WI38 (cell line): ENCODE data around the gene PTPN11.
"Not testable (repeated sequence)": the region's sequence is repeated elsewhere in the genome, so short reads cannot be mapped to it uniquely, and the experiment has no call there.

Experiments used
- H3K4me3 ChIP-seq: 2 replicates; pipeline ENCODE4 v1.5.1; 2011; ENCODE audit warnings: low read depth, mild to moderate bottlenecking, control low read depth, low read length
- TF ChIP-seq, protein P1 (sequence below): IDR thresholded peaks from 2 replicates; pipeline ENCODE4 v1.5.1; 2012; ENCODE audit warnings: low read depth, mild to moderate bottlenecking, control low read depth, low read length

The PTPN11 gene

GRCh38 chr12:112443916-112444315 lies 25.2 kb downstream of the PTPN11 start:
- TF ChIP-seq, protein P1, sequence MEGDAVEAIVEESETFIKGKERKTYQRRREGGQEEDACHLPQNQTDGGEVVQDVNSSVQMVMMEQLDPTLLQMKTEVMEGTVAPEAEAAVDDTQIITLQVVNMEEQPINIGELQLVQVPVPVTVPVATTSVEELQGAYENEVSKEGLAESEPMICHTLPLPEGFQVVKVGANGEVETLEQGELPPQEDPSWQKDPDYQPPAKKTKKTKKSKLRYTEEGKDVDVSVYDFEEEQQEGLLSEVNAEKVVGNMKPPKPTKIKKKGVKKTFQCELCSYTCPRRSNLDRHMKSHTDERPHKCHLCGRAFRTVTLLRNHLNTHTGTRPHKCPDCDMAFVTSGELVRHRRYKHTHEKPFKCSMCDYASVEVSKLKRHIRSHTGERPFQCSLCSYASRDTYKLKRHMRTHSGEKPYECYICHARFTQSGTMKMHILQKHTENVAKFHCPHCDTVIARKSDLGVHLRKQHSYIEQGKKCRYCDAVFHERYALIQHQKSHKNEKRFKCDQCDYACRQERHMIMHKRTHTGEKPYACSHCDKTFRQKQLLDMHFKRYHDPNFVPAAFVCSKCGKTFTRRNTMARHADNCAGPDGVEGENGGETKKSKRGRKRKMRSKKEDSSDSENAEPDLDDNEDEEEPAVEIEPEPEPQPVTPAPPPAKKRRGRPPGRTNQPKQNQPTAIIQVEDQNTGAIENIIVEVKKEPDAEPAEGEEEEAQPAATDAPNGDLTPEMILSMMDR = no peak

GRCh38 chr12:112446008-112446725 lies 27.4 kb downstream of the PTPN11 start:
- TF ChIP-seq, protein P1 = no peak
- H3K4me3 ChIP-seq = no peak overlapping the region

More at GRCh38 chr12:112443916-112444315, 25.2 kb downstream of the PTPN11 start:
- no peak overlapping the region for H3K4me3 ChIP-seq

- TF ChIP-seq, protein P1 = no peak
- no peak overlapping the region for H3K4me3 ChIP-seq
These were observed 28.4 kb downstream of the PTPN11 start for GRCh38 chr12:112447106-112447505.

GRCh38 chr12:112448165-112448564 lies 29.4 kb downstream of the PTPN11 start:
- not testable (repeated sequence) for H3K4me3 ChIP-seq

DNA sequence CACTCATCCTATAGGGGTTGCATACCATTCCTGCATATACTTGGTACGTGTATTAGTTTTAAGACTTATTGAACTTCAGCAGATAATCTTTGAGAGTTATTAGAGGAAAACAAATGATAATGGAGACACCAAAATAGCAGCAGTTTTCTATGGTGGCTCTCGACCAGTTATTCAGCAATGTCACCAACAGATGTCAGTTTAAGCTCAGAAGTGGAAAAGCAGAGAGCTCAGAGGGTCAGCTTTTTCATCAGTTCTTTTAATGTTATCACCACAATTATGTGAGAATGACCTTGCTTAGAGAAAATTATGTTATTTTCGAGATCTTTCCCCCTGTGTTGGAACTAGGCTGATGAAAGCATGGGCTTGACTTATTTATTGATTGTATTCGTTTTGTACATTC lies 32.0 kb downstream of the PTPN11 start:
- TF ChIP-seq, protein P1 = no peak
- H3K4me3 ChIP-seq = no peak overlapping the region

GRCh38 chr12:112456029-112456428 lies 37.3 kb downstream of the PTPN11 start:
- H3K4me3 ChIP-seq = no peak overlapping the region
- TF ChIP-seq, protein P1 = no peak

DNA sequence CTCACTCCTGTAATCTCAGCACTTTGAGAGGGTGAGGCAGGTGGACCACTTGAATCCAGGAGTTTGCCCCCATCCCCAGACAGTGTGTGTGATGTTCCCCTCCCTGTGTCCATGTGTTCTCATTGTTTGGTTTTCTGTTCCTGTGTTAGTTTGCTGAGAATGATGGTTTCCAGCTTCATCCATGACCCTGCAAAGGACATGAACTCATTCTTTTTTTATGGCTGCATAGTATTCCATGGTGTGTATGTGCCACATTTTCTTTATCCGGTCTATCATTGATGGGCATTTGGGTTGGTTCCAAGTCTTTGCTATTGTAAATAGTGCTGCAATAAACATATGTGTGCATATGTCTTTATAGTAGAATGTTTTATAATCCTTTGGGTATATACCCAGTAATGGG lies 38.4 kb downstream of the PTPN11 start:
- H3K4me3 ChIP-seq = not testable (repeated sequence)

- TF ChIP-seq, protein P1 = no peak
- H3K4me3 ChIP-seq = no peak overlapping the region
These were observed 39.6 kb downstream of the PTPN11 start for GRCh38 chr12:112458330-112458729.
